H9 (cell line): Measurements from ENCODE around the gene PPP5C. TPM values are rescaled to one million over a fixed set of nuclear protein-coding genes. Genes with fewer than 3 reads are reported as not detected.

Experiments
- DNase-seq: peaks from one replicate; pipeline ENCODE4 v3.0.0-alpha.2; 2017
- H2AFZ ChIP-seq: one replicate; pipeline ENCODE4 v1.6.1; 2013; ENCODE audit warnings: mild to moderate bottlenecking, low read length, control low read depth, moderate library complexity
- H2AK5ac ChIP-seq: 2 replicates; pipeline ENCODE4 v1.6.1; 2013; ENCODE audit warnings: low read length, control low read depth, mixed read lengths; ENCODE audit not compliant: insufficient read length
- H2BK120ac ChIP-seq: one replicate; pipeline ENCODE4 v1.6.1; 2013; ENCODE audit warnings: low read depth, mild to moderate bottlenecking, low read length, control low read depth, inconsistent platforms; ENCODE audit not compliant: poor library complexity, severe bottlenecking
- H2BK12ac ChIP-seq: 2 replicates; pipeline ENCODE4 v1.6.1; 2013; ENCODE audit warnings: low read length, control low read depth, mixed read lengths, low read depth; ENCODE audit not compliant: insufficient read length
- H2BK15ac ChIP-seq: 2 replicates; pipeline ENCODE4 v1.6.1; 2013; ENCODE audit warnings: low read depth, low read length, control low read depth
- H2BK20ac ChIP-seq: one replicate; pipeline ENCODE4 v1.6.1; 2013; ENCODE audit warnings: low read depth, mild to moderate bottlenecking, low read length, control low read depth, inconsistent platforms; ENCODE audit not compliant: poor library complexity, severe bottlenecking
- H2BK5ac ChIP-seq: 2 replicates; pipeline ENCODE4 v1.6.1; 2013; ENCODE audit warnings: low read length, control low read depth, mixed read lengths; ENCODE audit not compliant: insufficient read length
- H3K14ac ChIP-seq: 2 replicates; pipeline ENCODE4 v1.6.1; 2013; ENCODE audit warnings: low read length, control low read depth; ENCODE audit not compliant: insufficient read depth
- H3K18ac ChIP-seq: 2 replicates; pipeline ENCODE4 v1.6.1; 2013; ENCODE audit warnings: low read depth, mild to moderate bottlenecking, mixed read lengths, low read length, control low read depth; ENCODE audit not compliant: insufficient read length
- H3K23ac ChIP-seq: 2 replicates; pipeline ENCODE4 v1.6.1; 2013; ENCODE audit warnings: low read length, control low read depth, mixed read lengths, low read depth; ENCODE audit not compliant: insufficient read length
- H3K23me2 ChIP-seq: 2 replicates; pipeline ENCODE4 v1.6.1; 2013; ENCODE audit warnings: low read depth, mild to moderate bottlenecking, mixed read lengths, low read length, control low read depth; ENCODE audit not compliant: insufficient read length, poor library complexity, severe bottlenecking
- H3K27ac ChIP-seq: 2 replicates; pipeline ENCODE4 v1.5.1; 2013; ENCODE audit warnings: low read length, control low read depth, mixed read lengths, low read depth; ENCODE audit not compliant: insufficient read length
- H3K27me3 ChIP-seq: 2 replicates; pipeline ENCODE4 v1.6.1; 2013; ENCODE audit warnings: low read length, control low read depth, inconsistent platforms; ENCODE audit not compliant: insufficient read depth
- H3K4ac ChIP-seq: 2 replicates; pipeline ENCODE4 v1.6.1; 2013; ENCODE audit warnings: low read depth, mild to moderate bottlenecking, control low read depth, inconsistent platforms, low read length, moderate library complexity
- H3K4me1 ChIP-seq: 2 replicates; pipeline ENCODE4 v1.6.1; 2013; ENCODE audit warnings: low read length, control low read depth, inconsistent platforms; ENCODE audit not compliant: insufficient read depth
- H3K4me2 ChIP-seq: 2 replicates; pipeline ENCODE4 v1.6.1; 2013; ENCODE audit warnings: low read length, control low read depth, mixed read lengths; ENCODE audit not compliant: insufficient read length, insufficient read depth
- H3K56ac ChIP-seq: 2 replicates; pipeline ENCODE4 v1.6.1; 2013; ENCODE audit warnings: low read depth, mild to moderate bottlenecking, mixed read lengths, low read length, control low read depth; ENCODE audit not compliant: insufficient read length
- H3K79me1 ChIP-seq: 2 replicates; pipeline ENCODE4 v1.6.1; 2013; ENCODE audit warnings: low read depth, mild to moderate bottlenecking, moderate library complexity, low read length, control low read depth, inconsistent platforms; ENCODE audit not compliant: insufficient read depth, poor library complexity, severe bottlenecking
- H3K79me2 ChIP-seq: 2 replicates; pipeline ENCODE4 v1.6.1; 2013; ENCODE audit warnings: low read length, control low read depth, inconsistent platforms; ENCODE audit not compliant: insufficient read depth
- H3K9ac ChIP-seq: 2 replicates; pipeline ENCODE4 v1.6.1; 2013; ENCODE audit warnings: low read length, control low read depth, mixed read lengths; ENCODE audit not compliant: insufficient read length; ENCODE audit errors: extremely low read depth
- H3K9me3 ChIP-seq: one replicate; pipeline ENCODE4 v1.6.1; 2013; ENCODE audit warnings: low read depth, low read length, inconsistent platforms; ENCODE audit not compliant: control insufficient read depth
- H3T11ph ChIP-seq: one replicate; pipeline ENCODE4 v1.6.1; 2013; ENCODE audit warnings: mild to moderate bottlenecking, low read length, control low read depth, inconsistent platforms
- H4K20me1 ChIP-seq: one replicate; pipeline ENCODE4 v1.6.1; 2013; ENCODE audit not compliant: control insufficient read depth, insufficient read length, insufficient read depth
- H4K5ac ChIP-seq: 2 replicates; pipeline ENCODE4 v1.6.1; 2013; ENCODE audit warnings: low read depth, mild to moderate bottlenecking, mixed read lengths, low read length, control low read depth; ENCODE audit not compliant: insufficient read length
- H4K8ac ChIP-seq: replicated peaks from 2 replicates; pipeline ENCODE4 v1.6.1; 2013; ENCODE audit warnings: low read length, control low read depth, mixed read lengths, low read depth; ENCODE audit not compliant: insufficient read length
- H4K91ac ChIP-seq: 2 replicates; pipeline ENCODE4 v1.6.1; 2013; ENCODE audit warnings: low read depth, mild to moderate bottlenecking, moderate library complexity, mixed read lengths, low read length, control low read depth; ENCODE audit not compliant: insufficient read length
- H3K27ac Mint-ChIP-seq, 3 experiments: 2 replicates in 2 of 3; 3 replicates in 1 of 3; pipeline ENCODE4 v1.8.0; 2020 to 2021; ENCODE audit warnings: mixed read lengths in 3 of 3, mild to moderate bottlenecking in 1 of 3, moderate library complexity in 1 of 3
- H3K27me3 Mint-ChIP-seq: 2 replicates; pipeline ENCODE4 v1.8.0; 2021; ENCODE audit warnings: low read depth, mild to moderate bottlenecking, moderate library complexity, mixed read lengths
- H3K36me3 Mint-ChIP-seq, 3 experiments: 2 replicates in 2 of 3; 3 replicates in 1 of 3; pipeline ENCODE4 v1.8.0; 2020 to 2021; ENCODE audit warnings: low read depth in 3 of 3, mixed read lengths in 3 of 3; ENCODE audit not compliant: insufficient read depth in 1 of 3
- H3K4me1 Mint-ChIP-seq, 2 experiments: 2 replicates each; pipeline ENCODE4 v1.8.0; 2020; ENCODE audit warnings: mixed read lengths in 2 of 2
- H3K4me3 Mint-ChIP-seq, 2 experiments: 2 replicates in 1 of 2; 3 replicates in 1 of 2; pipeline ENCODE4 v1.8.0; 2020 to 2021; ENCODE audit warnings: mild to moderate bottlenecking in 2 of 2, mixed read lengths in 2 of 2, moderate library complexity in 1 of 2
- H3K9me3 Mint-ChIP-seq, 2 experiments: 2 replicates in 1 of 2; 3 replicates in 1 of 2; pipeline ENCODE4 v1.8.0; 2020; ENCODE audit warnings: mild to moderate bottlenecking in 2 of 2, mixed read lengths in 2 of 2, moderate library complexity in 1 of 2
- WGBS: extraction: QIAGEN DNeasy Blood & Tissue Kit; methylation state at CpG from one replicate; pipeline ENCODE4 v1.1.7; 2013; ENCODE audit warnings: missing lambda C conversion rate, low lambda C conversion rate, mixed read lengths; ENCODE audit not compliant: insufficient read length; ENCODE audit errors: extremely low coverage; 5-methylcytosine and 5-hydroxymethylcytosine counted together
- total RNA-seq: library from RNA; stranded (reverse); gene quantifications from 2 replicates; pipeline ENCODE4 v1.2.1, GENCODE V29; 2021
- TF ChIP-seq, protein P1 (sequence below): fragments of 200-600 bp; sonication (generic); conservative IDR thresholded peaks from 3 replicates; pipeline ENCODE4 v1.8.0; 2021; ENCODE audit warnings: antibody characterized with exemption, mild to moderate bottlenecking

The PPP5C gene
- total RNA-seq, 1 experiment from 2014 or later = 108 TPM

- Histone ChIP-seq H2BK15ac (no peak overlapping the region), H3K9me3 (peaks cover 11% of the 10 kb centered on the region), H3K23me2 (peaks cover 4% of the 10 kb centered on the region), H4K5ac (no peak overlapping the region), H4K20me1 (no peaks in the 10 kb centered on the region), H2BK5ac (no peak overlapping the region), H2AFZ (no peak overlapping the region), H3K4ac (no peak overlapping the region), H2BK20ac (no peak overlapping the region), H2BK120ac (no peak overlapping the region), H3K18ac (no peak overlapping the region), H3K27me3 (no peaks in the 10 kb centered on the region), H3K56ac (no peak overlapping the region), H3K79me1 (peaks cover 3% of the 10 kb centered on the region), H3K23ac (no peak overlapping the region), H3K9ac (no peak overlapping the region), H3K27ac (no peak overlapping the region), H4K8ac (no peak overlapping the region), H3K14ac (no peak overlapping the region), H3T11ph (no peak overlapping the region), H3K4me1 (no peaks in the 10 kb centered on the region), H3K4me2 (no peak overlapping the region), H3K79me2 (no peaks in the 10 kb centered on the region), H2BK12ac (no peak overlapping the region), H2AK5ac (no peak overlapping the region), H4K91ac (no peak overlapping the region)
- Mint-ChIP-seq H3K27ac (no peak overlapping the region), H3K4me3 (no peak overlapping the region), H3K27me3 (no peaks in the 10 kb centered on the region; the same call in 1 of the 2 replicates), H3K36me3 (peaks cover 53 to 75% (median 75%) of the 10 kb centered on the region in 3 experiments), H3K4me1 (peaks cover 5 to 9% of the 10 kb centered on the region in 2 experiments), H3K9me3 (peaks cover 24 to 25% of the 10 kb centered on the region in 2 experiments)
- no CpG with 5 or more reads among the region's 15 CpGs for WGBS
- DNase-seq = no peak
- TF ChIP-seq, protein P1, sequence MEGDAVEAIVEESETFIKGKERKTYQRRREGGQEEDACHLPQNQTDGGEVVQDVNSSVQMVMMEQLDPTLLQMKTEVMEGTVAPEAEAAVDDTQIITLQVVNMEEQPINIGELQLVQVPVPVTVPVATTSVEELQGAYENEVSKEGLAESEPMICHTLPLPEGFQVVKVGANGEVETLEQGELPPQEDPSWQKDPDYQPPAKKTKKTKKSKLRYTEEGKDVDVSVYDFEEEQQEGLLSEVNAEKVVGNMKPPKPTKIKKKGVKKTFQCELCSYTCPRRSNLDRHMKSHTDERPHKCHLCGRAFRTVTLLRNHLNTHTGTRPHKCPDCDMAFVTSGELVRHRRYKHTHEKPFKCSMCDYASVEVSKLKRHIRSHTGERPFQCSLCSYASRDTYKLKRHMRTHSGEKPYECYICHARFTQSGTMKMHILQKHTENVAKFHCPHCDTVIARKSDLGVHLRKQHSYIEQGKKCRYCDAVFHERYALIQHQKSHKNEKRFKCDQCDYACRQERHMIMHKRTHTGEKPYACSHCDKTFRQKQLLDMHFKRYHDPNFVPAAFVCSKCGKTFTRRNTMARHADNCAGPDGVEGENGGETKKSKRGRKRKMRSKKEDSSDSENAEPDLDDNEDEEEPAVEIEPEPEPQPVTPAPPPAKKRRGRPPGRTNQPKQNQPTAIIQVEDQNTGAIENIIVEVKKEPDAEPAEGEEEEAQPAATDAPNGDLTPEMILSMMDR = no peak
Measured at GRCh38 chr19:46308510-46308909, 38.4 kb upstream of the PPP5C start.
